HG02885 (cell line): Measurements from ENCODE around the gene PRKCA.
"Not testable (repeated sequence)": the region's sequence is repeated elsewhere in the genome, so short reads cannot be mapped to it uniquely, and the experiment has no call there.

Source experiments
- ATAC-seq: cut with Tn5 transposase; IDR thresholded peaks from one replicate; pipeline ENCODE4 v1.9.1; 2021; ENCODE audit warnings: mild to moderate bottlenecking; ENCODE audit not compliant: unreplicated experiment, poor library complexity

Gene PRKCA

DNA sequence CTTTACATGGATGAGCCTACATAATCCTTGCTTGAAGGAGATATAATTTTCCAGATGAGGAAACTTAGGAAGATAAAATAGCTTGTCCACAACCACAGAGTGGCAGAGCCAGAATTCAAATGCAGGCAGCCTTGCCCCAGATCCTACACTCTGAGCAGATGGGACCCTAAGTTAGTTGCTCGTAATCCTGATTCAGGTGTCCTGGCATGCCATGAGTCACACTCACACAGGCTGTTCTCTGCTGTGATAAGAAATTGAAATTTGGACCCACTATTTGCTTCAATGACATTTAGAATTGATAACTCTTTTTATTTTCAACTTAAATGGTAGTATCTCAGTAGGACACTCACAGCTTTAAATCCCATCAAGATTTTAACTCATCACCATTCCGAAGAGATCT, 381.8 kb downstream of the PRKCA start:
- ATAC-seq = no peak

GRCh38 chr17:66684731-66685130, 382.3 kb downstream of the PRKCA start:
- ATAC-seq = no peak

GRCh38 chr17:66686601-66687000, 384.2 kb downstream of the PRKCA start:
- no peak for ATAC-seq

- no peak for ATAC-seq
These were observed 385.3 kb downstream of the PRKCA start for GRCh38 chr17:66687570-66688284.

GRCh38 chr17:66689221-66689620, 386.8 kb downstream of the PRKCA start:
- no peak for ATAC-seq

GRCh38 chr17:66690166-66690565, 387.8 kb downstream of the PRKCA start:
- ATAC-seq = no peak

DNA sequence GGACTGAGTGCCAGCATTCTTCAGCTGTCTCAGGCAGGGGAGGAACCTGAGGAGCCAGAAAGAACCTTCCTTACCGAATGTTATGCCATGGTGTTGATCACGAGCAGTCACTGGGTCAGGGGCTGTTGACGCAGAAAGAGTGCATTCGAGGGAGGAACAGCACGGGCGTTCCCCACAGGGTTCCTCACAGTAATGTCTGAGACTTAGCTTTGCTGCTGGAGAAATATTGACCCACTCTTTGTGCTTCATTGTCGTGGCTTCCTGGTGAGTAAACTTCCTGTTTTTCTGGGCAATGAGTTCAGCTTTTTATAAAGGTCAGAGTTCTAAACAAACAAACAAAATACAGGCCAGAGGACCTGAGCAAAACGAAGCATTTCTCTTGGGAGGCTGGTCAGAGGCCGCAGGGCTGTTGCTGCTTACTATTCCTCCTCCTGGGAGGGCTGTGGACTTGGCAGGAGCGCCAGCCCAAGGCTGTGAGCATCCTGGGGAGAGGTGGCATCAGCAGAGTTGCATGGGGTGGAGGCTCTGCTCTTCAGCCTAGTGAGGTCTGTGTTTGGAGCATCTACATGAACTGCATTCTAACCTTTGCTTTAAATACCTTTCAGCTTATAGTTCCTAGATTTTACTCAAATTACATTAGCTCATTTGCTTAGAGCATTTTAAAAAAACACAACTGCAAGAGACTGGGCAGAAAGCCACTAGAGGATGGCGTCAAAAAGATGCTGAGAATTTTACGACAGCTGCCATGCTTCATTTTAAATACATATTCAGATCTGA, 389.4 kb downstream of the PRKCA start:
- ATAC-seq = no peak

DNA sequence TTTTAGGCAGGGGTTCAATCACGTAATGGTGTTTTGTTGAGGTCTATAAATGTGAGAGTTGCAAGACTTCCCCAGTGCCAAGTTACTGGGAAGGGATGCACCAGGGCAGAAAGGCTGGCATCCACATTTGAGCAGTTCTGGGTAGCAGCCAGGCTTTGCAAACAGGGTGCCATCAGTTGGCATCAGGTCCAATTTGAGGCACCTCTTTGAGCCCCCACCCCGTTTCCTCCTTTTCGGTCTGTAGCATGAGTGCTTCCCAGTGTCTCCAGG, 389.9 kb downstream of the PRKCA start:
- ATAC-seq = no peak

GRCh38 chr17:66695098-66695497, 392.7 kb downstream of the PRKCA start:
- no peak for ATAC-seq

- no peak for ATAC-seq
These were observed 395.9 kb downstream of the PRKCA start for GRCh38 chr17:66698270-66698669.

DNA sequence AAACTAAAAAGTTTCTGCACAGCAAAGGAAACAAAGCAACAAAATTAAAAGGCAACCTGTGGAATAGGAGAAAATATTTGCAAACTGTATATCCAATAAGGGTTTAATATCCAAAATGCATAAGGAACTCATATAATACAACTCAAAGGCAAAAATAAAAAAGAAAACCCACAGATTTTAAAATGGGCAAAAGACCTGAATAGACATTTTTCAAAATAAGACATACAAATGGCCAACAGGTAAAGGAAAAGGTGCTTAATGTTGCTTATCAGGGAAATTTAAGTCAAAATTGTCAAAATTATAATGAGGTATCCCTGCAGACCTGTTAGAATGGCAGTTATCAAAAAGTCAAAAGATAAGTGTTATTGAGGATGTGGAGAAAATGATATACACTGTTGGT, 399.0 kb downstream of the PRKCA start:
- no peak for ATAC-seq

- ATAC-seq = no peak
These were observed 399.9 kb downstream of the PRKCA start for GRCh38 chr17:66702106-66702936.

DNA sequence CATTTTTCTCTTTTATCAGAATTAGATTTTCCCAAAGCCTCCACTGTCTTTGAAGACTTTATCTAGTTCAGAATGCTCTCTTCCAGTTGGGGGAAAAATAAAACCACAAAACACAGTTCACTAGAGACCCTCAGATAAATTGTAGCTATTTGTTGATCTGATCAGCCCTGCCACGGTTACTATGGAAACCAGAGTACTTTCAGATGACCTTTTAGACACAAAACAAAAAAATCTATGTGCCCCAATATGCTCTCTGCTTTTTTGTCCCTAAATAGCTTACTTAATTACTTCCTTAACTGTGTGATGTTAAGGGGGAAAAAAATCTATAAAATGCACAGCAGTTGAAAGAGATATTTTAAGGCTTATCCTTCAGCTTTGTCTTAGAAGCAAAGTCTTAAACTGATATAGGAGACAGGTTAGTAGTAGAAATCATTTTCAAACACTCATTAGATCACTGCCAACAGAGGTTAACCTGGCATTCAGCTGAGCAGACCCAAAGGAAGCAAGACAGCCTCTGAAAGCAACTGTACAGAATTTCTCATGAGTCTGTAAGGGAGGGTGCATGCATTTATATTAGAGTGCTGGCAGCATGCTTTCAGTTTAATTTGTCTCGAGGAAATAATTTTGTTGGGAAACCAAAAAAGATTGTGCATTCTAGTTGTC, 402.6 kb downstream of the PRKCA start:
- ATAC-seq = no peak

DNA sequence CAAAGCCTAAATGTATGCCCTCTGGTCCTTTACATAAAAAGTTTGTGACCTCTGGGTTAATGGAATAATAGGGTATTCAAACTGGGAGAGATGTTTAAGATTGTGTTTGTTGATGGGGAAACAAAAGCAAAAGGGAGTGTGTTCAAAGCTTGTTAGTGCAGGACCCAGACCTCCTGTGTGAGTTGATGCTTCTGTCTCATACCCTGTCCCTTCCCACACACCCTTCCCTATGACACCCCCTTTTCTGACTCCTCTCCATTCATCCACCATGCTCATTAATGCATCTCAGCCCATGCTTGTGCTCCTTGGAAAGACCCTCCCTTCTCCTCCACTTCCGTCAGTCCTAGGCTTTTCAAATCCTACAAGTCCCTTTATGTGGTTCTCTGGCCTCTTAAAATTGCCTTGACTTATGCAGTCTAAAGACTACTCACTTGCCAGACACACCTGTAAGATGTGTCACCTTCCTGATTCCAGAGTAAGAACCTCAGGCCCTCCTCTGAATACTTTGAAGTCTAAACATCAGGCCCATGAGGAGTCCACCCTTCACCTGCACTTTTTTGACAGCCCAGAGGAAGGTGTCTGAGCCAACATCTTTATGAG, 404.5 kb downstream of the PRKCA start:
- no peak for ATAC-seq

GRCh38 chr17:66711401-66711800, 409.0 kb downstream of the PRKCA start:
- no peak for ATAC-seq

DNA sequence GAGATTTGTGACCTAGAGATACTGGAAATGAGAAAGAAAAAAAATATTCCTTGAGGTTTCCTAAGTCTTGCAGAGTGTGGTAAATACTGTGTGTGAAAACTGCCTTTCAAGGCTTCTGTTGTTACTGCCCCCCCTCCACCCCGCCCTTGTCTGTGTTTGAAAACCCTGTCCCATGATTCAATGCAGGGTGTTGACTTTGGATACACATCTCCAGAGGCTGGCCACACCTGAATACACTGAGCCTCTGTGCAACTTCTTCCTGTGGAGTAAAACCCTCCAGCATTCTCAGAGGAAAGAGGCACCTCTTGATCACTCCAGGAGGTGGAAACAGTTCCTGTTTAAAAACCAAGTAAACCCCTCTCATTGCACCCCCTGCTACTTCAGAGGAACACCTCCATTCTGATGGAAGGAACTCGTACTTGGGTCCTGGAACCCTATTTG, 409.5 kb downstream of the PRKCA start:
- no peak for ATAC-seq

DNA sequence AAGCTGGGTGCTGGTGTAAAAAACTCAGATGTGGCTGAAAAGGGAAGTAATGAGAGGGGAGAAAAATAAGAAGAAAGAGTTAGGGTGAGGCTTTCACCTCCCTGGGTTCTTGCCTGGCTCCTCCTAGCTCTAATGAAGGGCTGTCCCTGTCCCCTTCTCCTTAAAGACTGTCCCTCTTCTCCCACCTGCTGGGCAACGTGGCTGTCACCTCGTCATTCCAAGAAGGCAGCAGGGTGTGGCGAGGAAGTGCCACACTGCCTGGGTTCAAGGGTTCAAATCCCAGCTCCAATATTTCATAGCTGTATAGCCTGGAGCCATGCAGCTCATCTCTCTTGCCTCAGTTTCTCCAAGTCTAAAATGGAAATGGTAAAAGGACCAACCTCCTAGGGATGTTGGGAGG, 410.0 kb downstream of the PRKCA start:
- ATAC-seq = no peak

GRCh38 chr17:66713021-66713532, 410.7 kb downstream of the PRKCA start:
- ATAC-seq = not testable (repeated sequence)

DNA sequence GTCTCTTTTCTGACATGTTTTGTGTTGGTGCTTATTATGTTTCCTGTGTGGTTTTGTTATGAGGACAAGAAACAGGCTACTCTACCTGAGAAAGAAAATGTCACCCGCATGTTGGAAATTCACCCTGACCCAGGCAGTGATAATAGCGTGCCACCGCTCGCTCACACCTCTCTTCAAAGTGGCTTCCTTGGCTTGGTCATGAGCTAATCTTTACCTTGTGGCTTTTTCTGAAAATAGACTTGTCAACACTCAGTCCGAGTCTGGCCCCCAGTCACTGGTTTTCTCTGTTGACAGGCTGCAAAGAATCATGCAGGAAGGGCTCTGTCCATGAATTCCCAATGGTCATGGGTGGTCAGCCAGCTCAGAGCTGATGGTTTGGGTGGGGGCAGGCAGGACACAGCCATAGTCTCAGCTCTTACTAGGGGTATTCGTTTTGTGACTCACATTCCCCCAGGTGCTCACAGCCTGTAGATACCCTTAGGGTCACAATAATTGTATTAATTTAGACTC, 411.2 kb downstream of the PRKCA start:
- ATAC-seq = peak; percentile 81
